Ecto neural progenitor cell (in vitro differentiated cells): ENCODE measurements around the gene FBXL12.
"Not testable (repeated sequence)": the region's sequence is repeated elsewhere in the genome, so short reads cannot be mapped to it uniquely, and the experiment has no call there.

Experiments
- DNase-seq: peaks from one replicate; pipeline ENCODE4 v3.0.0-alpha.2; 2018; ENCODE audit warnings: low spot score

FBXL12 gene, protein sequence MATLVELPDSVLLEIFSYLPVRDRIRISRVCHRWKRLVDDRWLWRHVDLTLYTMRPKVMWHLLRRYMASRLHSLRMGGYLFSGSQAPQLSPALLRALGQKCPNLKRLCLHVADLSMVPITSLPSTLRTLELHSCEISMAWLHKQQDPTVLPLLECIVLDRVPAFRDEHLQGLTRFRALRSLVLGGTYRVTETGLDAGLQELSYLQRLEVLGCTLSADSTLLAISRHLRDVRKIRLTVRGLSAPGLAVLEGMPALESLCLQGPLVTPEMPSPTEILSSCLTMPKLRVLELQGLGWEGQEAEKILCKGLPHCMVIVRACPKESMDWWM

DNA sequence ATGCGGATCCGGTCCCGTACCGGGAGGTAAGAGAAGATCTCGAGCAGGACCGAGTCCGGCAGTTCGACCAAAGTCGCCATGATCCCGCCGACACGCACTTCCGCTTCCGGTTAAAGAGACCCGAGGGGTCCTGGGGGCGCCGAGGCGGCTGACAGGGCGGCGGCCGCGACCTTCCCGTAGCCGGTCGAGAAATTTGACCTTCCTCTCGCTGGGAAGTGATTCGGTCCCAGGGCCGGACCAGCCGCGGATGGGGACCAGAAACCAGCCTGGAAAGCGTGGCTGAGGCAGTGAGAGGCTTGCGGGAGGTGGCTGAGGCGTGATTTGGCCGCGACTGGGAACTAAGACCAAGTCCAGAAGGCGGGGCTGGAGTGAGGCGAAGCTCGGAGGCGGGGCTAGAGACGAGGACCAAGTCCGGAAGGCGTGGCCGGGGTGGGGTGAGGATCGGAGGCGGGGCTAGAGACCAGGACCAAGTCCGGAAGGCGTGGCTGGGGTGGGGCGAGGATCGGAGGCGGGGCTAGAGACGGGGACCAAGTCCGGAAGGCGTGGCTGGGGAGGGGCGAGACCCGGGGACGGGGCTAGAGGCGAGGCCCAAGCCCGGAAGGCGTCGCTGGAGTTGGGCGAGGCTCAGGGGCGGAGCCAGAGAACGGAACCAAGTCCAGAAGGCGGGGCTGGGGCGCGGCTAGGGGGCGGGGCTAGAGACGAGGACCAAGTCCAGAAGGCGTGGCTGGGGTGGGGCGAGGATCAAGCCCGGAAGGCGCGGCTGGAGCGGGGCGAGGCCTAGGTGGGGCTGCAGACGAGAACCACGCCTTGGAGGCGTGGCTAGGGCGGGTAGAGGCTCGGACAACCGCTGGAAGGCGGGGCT lies at the start of gene FBXL12:
Gene FBXL12, minus strand, starts transcription at position 346 of the 862 bp plus-strand sequence. Its CDS starts 266 bp downstream, at position 80.
- peak; percentile 100 for DNase-seq

GRCh38 chr19:9865732-9866501 lies 47.0 kb upstream of the FBXL12 start:
- DNase-seq: no peak

DNA sequence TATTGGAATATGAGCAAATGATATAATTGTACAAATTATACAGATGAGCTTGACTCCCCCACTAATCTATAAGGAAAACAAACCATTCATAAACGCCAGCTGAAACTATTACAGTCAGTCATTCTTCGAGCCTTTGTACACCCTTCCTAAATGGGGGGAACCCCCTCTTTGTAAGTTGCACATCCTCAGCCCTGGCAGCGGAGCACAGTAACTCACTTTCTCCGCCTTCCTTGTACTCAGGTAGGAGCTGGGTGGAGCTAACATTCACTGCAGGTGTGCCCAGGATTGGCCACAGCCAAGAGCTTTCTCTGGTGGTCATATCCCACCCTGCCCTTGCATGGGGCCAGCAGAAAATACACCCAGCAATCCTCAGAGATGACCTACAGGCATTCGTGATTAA lies 44.9 kb upstream of the FBXL12 start:
- DNase-seq: no peak

DNA sequence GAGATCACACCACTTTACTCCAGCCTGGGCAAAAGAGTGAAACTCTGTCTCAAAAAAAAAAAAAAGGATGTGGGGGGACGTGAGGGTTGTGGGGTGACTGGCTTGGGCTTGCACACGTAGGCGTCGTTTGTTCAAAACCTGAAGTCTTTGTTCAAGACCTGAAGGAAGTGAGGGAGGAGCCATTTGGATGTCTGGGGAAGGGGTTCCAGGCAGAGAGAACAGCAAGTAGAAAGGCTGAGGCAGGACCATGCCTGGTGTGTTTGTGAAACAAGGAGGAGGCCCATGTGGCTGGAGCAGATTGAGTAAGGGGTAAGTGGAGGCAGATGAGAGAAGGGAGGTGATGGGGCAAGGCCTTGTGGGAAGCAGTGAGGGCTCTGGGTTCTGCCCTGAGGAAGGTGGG lies 44.1 kb upstream of the FBXL12 start:
- DNase-seq: no peak

DNA sequence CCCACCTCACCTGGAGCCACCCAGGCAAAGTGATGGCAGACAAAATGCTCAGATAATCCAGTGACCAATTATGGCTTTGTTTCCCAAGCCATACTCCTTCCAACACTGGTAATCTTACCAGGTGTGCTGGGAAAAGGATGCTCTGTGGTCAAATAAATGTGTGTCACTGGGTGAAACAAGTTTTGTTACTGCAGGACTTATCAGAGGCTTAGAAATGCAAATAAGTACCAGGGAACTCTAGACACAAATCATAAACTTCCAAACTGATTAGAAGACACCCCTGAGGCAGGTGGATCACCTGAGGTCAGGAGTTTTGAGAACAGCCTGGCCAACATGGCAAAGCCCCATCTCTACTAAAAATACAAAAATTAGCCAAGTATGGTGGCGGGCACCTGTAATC lies 42.6 kb upstream of the FBXL12 start:
- no peak for DNase-seq

DNA sequence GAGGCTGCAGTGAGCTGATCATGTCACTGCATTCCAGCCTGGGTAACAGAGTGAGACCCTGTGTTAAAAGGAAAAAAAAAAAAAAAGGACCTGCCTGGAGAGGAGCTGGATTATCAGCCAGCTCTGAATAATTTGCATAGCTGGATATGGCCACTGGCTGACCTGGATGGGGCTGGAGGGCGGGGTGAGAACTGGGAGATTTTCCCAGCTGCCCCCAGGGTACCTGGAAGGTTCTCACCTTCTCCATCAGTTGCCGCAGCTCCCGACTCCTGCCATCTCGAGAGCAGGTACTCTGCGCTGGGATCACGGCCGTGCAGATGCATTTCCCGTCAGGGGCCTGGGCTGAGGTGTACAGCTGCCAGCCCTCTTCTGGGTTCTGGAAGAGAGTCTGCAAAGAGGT lies 41.5 kb upstream of the FBXL12 start:
- DNase-seq: no peak

GRCh38 chr19:9858766-9859165 lies 39.9 kb upstream of the FBXL12 start:
- no peak for DNase-seq

GRCh38 chr19:9857920-9858746 lies 39.3 kb upstream of the FBXL12 start:
- no peak for DNase-seq

DNA sequence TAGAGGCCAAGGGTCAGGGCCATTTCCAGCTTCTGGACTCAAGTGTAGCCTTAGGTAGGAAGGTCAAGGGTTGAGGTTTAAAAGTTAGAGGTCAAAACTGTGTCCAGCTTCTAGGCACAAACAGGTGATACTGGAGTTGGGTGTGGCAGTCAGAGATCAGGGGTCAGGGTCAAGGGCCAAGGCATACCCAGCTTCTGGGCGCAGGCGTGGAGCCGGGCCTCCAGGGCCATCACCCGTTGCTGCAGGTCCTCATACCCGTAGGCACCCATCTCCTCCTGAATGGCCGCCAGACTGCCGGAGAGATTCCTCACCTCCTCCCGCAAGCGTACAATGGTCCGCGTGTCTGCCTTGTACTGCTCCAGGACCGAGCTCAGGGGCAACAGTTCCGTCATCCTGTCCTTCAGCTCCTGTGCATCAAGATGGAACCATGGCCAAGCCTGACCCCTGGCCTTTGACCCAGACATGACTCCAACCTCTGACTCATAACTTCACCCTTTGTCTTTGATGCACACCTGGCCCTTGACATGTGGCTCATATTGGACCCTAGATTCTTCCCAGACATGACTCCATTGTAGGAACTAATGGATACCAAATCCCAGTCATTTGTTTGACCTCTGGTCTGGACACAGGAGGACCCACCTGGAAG lies 38.3 kb upstream of the FBXL12 start:
- DNase-seq: no peak

- DNase-seq: no peak
Observed at GRCh38 chr19:9856609-9857008, 37.7 kb upstream of the FBXL12 start.

GRCh38 chr19:9854282-9854846 lies 35.5 kb upstream of the FBXL12 start:
- DNase-seq: no peak

DNA sequence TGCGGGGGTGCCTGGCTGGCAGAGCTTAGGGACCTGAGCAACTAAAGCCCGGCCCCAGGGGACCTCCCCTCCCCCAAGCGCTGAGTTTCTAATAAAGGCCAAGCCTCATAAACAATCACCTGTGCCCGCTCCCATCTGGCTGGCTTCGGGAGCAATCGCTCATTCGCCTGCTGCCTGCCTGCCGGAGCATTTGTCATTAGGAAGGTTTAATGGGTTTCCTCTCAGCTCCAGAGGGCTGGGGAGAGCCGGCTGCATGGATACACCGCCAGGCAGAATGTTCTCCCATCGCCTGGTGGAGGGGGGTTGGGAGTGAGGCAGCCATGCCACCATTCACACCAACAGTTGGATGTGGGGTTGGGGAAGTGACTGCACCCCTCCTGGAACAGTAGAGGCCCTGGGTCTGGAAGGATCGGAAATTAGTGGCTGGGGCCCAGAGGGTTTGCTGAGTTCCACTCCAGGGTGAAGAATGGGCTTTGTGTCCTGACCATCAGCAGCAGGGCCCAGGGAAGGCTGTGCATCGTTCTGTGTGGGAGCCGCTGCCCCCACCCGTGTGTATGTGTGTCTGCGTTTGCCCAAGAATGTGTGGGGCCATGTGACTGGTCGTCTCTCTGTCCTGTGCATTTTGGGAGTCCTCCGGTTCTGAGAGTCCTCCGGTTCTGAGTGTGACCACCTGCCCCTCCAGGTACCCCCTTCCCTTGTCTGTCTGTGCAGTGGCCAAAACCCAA lies 31.5 kb upstream of the FBXL12 start:
- DNase-seq: no peak

GRCh38 chr19:9849791-9850190 lies 30.9 kb upstream of the FBXL12 start:
- DNase-seq: no peak

- DNase-seq: no peak
Observed at GRCh38 chr19:9848762-9849161, 29.9 kb upstream of the FBXL12 start.

DNA sequence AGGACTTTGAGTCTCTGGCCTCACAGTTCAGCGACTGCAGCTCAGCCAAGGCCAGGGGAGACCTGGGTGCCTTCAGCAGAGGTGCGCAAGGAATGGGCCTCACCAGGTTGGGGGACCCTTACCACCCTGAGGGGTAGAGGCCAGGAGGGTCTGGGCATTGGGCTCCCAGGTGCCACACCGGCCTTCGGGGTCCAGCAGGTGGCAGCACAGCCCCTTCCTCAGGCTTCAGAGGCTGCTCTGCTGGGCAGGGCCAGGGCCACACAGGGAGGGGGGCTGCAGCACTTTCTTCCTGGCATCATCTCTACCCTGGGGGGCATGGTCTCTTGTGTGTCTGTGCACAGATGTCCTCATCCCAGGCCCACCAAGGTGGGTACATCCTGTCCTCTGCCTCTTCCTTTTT lies 29.2 kb upstream of the FBXL12 start:
- DNase-seq: peak; percentile 56

- peak; percentile 65 for DNase-seq
Observed at GRCh38 chr19:9847087-9847671, 28.3 kb upstream of the FBXL12 start.

- DNase-seq: not testable (repeated sequence)
Observed at GRCh38 chr19:9843626-9844273, 24.9 kb upstream of the FBXL12 start.

- DNase-seq: no peak
Observed at GRCh38 chr19:9842834-9843625, 24.2 kb upstream of the FBXL12 start.
